ENCODE results near the gene DNAH17. TPM values are rescaled to one million over a fixed set of nuclear protein-coding genes. Genes with fewer than 3 reads are reported as not detected.

The DNAH17 gene
- total and polyA plus RNA-seq, 2 donors (not counting 1 experiment from before 2014, with no cell fraction given) = 0.01 to 0.12 TPM

- Mint-ChIP-seq H3K4me3 (no peak overlapping the region), H3K27me3 (peaks cover 18% of the 10 kb centered on the region), H3K4me1 (no peaks in the 10 kb centered on the region), H3K27ac (no peak overlapping the region), H3K9me3 (ENCODE audit: insufficient read depth) (no peaks in the 10 kb centered on the region)
- no peak overlapping the region for H3K4me3 ChIP-seq (ENCODE audit: control extremely low read depth in 1 of 5, extremely low read depth in 1 of 5, insufficient read depth in 1 of 5, low read depth in 2 of 5, low read length in 4 of 5)
- no peak overlapping the region for H2AFZ ChIP-seq (ENCODE audit: insufficient read depth, low read depth, low read length, poor library complexity, severe bottlenecking)
- ChIA-PET CTCF (no interaction called here), POLR2A (no interaction called here)
- H3K79me2 ChIP-seq (ENCODE audit: control insufficient read depth, insufficient read depth, low read length) = no peaks in the 10 kb centered on the region
- H3K36me3 ChIP-seq (replicated peaks in 1 of 2; ENCODE audit: control extremely low read depth in 1 of 2, control insufficient read depth in 1 of 2, extremely low read depth in 1 of 2, insufficient read depth in 2 of 2, low read length in 1 of 2) = no peaks in the 10 kb centered on the region
- no peak overlapping the region for H3K27ac ChIP-seq (ENCODE audit: low read length in 2 of 2)
- no peaks in the 10 kb centered on the region for H4K20me1 ChIP-seq (ENCODE audit: control insufficient read depth, insufficient read depth, low read length, poor library complexity, severe bottlenecking)
- H3K9me3 ChIP-seq (ENCODE audit: control extremely low read depth in 1 of 3, control insufficient read depth in 2 of 3, insufficient read depth in 1 of 3, low read length in 2 of 3) = peaks cover 0 to 3% (median 0%) of the 10 kb centered on the region in 3 donors
- H3K4me2 ChIP-seq (replicated peaks; ENCODE audit: low read depth, low read length, poor library complexity, severe bottlenecking) = no peak overlapping the region
- TF ChIP-seq CTCF (IDR thresholded peaks at IDR 0.05) (no peak), EZH2 (IDR thresholded peaks at IDR 0.05; ENCODE audit: borderline replicate concordance, insufficient read depth, low read depth, low read length, poor library complexity, severe bottlenecking) (no peak)
- no peak for DNase-seq
- intact Hi-C loops (cut with micrococcal nuclease) = no loop called here
- WGBS (ENCODE audit: insufficient coverage) = 95% methylated on average over 4 of the region's 5 CpGs
- no peak overlapping the region for H3K9ac ChIP-seq (ENCODE audit: low read length)
- no peak for ATAC-seq (ENCODE audit: low read depth)
- H3K4me1 ChIP-seq (ENCODE audit: control insufficient read depth in 2 of 2, insufficient read depth in 2 of 2, low read length in 2 of 2) = no peaks in the 10 kb centered on the region
- peaks cover 0 to 10% (median 4%) of the 10 kb centered on the region in 4 experiments for H3K27me3 ChIP-seq (replicated peaks in 1 of 4; ENCODE audit: control extremely low read depth in 1 of 4, control insufficient read depth in 3 of 4, insufficient read depth in 4 of 4, low read length in 3 of 4)
These were observed 18.2 kb downstream of the DNAH17 start for GRCh38 chr17:78558989-78559388.

GRCh38 chr17:78558181-78558850 lies 18.9 kb downstream of the DNAH17 start:
- Histone ChIP-seq H3K27me3 (replicated peaks in 1 of 4; ENCODE audit: control extremely low read depth in 1 of 4, control insufficient read depth in 3 of 4, insufficient read depth in 4 of 4, low read length in 3 of 4) (peaks cover 0 to 10% (median 3%) of the 10 kb centered on the region in 4 experiments), H2AFZ (ENCODE audit: insufficient read depth, low read depth, low read length, poor library complexity, severe bottlenecking) (no peak overlapping the region), H3K4me3 (ENCODE audit: control extremely low read depth in 1 of 5, extremely low read depth in 1 of 5, insufficient read depth in 1 of 5, low read depth in 2 of 5, low read length in 4 of 5) (no peak overlapping the region), H3K9me3 (ENCODE audit: control extremely low read depth in 1 of 3, control insufficient read depth in 2 of 3, insufficient read depth in 1 of 3, low read length in 2 of 3) (peaks cover 0 to 3% (median 0%) of the 10 kb centered on the region in 3 donors), H3K27ac (ENCODE audit: low read length in 2 of 2) (no peak overlapping the region), H3K79me2 (ENCODE audit: control insufficient read depth, insufficient read depth, low read length) (no peaks in the 10 kb centered on the region), H3K36me3 (replicated peaks in 1 of 2; ENCODE audit: control extremely low read depth in 1 of 2, control insufficient read depth in 1 of 2, extremely low read depth in 1 of 2, insufficient read depth in 2 of 2, low read length in 1 of 2) (no peaks in the 10 kb centered on the region), H3K9ac (ENCODE audit: low read length) (no peak overlapping the region), H3K4me1 (ENCODE audit: control insufficient read depth in 2 of 2, insufficient read depth in 2 of 2, low read length in 2 of 2) (no peaks in the 10 kb centered on the region), H3K4me2 (replicated peaks; ENCODE audit: low read depth, low read length, poor library complexity, severe bottlenecking) (no peak overlapping the region), H4K20me1 (ENCODE audit: control insufficient read depth, insufficient read depth, low read length, poor library complexity, severe bottlenecking) (no peaks in the 10 kb centered on the region)
- Mint-ChIP-seq H3K4me3 (no peak overlapping the region), H3K27ac (no peak overlapping the region), H3K4me1 (no peaks in the 10 kb centered on the region), H3K9me3 (ENCODE audit: insufficient read depth) (no peaks in the 10 kb centered on the region), H3K27me3 (peaks cover 13% of the 10 kb centered on the region)
- CTCF ChIA-PET = no interaction called here
- 90% methylated on average over 9 of the region's 10 CpGs for WGBS (ENCODE audit: insufficient coverage)
- DNase-seq (no peak), ATAC-seq (ENCODE audit: low read depth) (no peak)
- POLR2A ChIA-PET = no interaction called here
- no peak for TF ChIP-seq CTCF (IDR thresholded peaks at IDR 0.05)
- intact Hi-C loops (cut with micrococcal nuclease) = no loop called here
